OCI-LY3 (cell line): Measurements from ENCODE around the gene KRT16.

Experiments used
- CTCF ChIP-seq: fragments of 200-600, 300-600 bp; sonication (generic); IDR thresholded peaks from 2 replicates; pipeline ENCODE4 v1.5.1; 2014; ENCODE audit warnings: antibody characterized with exemption, low read length, low read depth
- EZH2phosphoT487 ChIP-seq: fragments of 200-600 bp; shearing (Covaris generic); IDR thresholded peaks from 2 replicates; pipeline ENCODE4 v1.6.1; 2018; ENCODE audit warnings: antibody characterized with exemption, mixed run types, low read depth

- TF ChIP-seq CTCF (no peak), EZH2phosphoT487 (no peak)
These were observed 19.3 kb upstream of the KRT16 start for GRCh38 chr17:41631898-41632285.
